Uterus (tissue), 2 donors: Measurements from ENCODE around the gene IGFLR1.

Experiments used
- POLR2A ChIP-seq, 2 donors: fragments of 450-650 bp; IDR thresholded peaks; one replicate each; pipeline ENCODE4 v1.6.1; 2016; ENCODE audit warnings: antibody characterized with exemption in 2 of 2, mild to moderate bottlenecking in 1 of 2, moderate library complexity in 1 of 2
- TF ChIP-seq, protein P1 (sequence below), 4 experiments: fragments of 200-600 bp in 2 of 4; fragments of 450-650 bp in 2 of 4; sonication (generic) in 2 of 4; IDR thresholded peaks; one replicate each; pipeline ENCODE4 v1.5.1; 2016 to 2019; ENCODE audit warnings: antibody characterized with exemption in 4 of 4, mild to moderate bottlenecking in 2 of 4, moderate library complexity in 1 of 4

DNA sequence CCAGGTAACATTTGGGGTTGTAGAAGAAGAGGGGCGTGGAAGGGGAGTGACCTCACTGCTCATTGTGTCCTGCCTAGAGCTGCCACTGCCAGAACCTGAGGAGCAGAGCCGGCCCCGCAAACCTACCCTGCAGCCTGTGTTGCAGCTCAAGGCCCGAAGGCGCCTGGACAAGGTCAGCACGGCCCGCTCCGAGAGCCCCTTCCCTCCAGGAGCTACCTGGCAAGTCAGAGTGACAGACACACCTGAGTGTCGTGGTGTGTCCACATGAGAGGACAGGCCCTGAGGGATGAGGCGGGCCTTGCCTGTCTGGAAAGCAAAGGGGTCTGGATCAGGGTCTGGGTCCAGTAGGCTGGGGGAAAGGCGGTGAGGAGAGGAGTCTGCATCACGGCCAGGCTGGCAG lies 17.7 kb downstream of the IGFLR1 start:
- TF ChIP-seq, protein P1, sequence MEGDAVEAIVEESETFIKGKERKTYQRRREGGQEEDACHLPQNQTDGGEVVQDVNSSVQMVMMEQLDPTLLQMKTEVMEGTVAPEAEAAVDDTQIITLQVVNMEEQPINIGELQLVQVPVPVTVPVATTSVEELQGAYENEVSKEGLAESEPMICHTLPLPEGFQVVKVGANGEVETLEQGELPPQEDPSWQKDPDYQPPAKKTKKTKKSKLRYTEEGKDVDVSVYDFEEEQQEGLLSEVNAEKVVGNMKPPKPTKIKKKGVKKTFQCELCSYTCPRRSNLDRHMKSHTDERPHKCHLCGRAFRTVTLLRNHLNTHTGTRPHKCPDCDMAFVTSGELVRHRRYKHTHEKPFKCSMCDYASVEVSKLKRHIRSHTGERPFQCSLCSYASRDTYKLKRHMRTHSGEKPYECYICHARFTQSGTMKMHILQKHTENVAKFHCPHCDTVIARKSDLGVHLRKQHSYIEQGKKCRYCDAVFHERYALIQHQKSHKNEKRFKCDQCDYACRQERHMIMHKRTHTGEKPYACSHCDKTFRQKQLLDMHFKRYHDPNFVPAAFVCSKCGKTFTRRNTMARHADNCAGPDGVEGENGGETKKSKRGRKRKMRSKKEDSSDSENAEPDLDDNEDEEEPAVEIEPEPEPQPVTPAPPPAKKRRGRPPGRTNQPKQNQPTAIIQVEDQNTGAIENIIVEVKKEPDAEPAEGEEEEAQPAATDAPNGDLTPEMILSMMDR (IDR thresholded peaks at IDR 0.05), result no peak
- TF ChIP-seq POLR2A (IDR thresholded peaks at IDR 0.05), result no peak
